ENCODE data around the gene MBOAT7. TPM values are rescaled to one million over a fixed set of nuclear protein-coding genes. Genes with fewer than 3 reads are reported as not detected.

The MBOAT7 gene
- total and polyA plus RNA-seq, 2 of the 4 experiments (the other 2 are of a cell fraction): 11.3 to 121 TPM

DNA sequence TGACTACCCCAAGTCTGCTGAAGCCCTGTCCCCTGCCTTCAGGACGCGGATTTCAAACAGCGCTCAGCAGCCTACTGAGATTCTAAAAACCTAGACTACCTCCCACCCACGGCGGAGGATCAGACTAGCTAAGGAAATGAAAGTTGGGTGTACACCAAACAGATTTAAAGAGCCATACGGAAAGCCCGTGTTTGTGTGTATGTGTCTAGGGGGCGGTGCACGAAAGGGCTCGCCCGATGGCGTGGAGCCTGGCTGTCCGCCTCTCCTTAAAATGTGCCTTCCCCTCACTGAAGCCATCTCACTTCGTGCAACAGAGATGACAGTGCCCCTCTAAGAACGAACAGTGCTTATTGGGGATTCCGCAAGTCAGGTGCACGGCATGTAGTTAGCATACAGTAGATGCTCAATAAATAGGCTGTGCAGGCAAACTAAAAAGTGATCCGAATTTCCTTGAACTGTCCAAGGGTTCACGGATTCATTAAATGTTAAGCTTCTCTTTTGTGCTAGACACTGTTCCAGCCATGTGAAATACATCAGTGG is 30.5 kb downstream of the MBOAT7 start:
- dilution Hi-C loops (cut with HindIII; ENCODE audit: low sequenced_read_pairs, unreplicated experiment) (no loop called here), intact Hi-C loops (cut with micrococcal nuclease) (loop anchor here (1.0 to 5.0 kb wide), 2 partner anchors 22 to 1123 kb away; partner anchors contain the start of genes BRSK1, CNOT3 and HSPBP1), in situ Hi-C loops (cut with MboI; ENCODE audit: low sequenced_read_pairs) (no loop called here)
- H4K91ac ChIP-seq (ENCODE audit: insufficient read depth, low read depth, low read length): peak overlapping the region; percentile 84
- no peaks in the 10 kb centered on the region for H3K9me3 ChIP-seq (ENCODE audit: control insufficient read depth, insufficient read depth, low read length)
- H2BK20ac ChIP-seq (ENCODE audit: low read depth, low read length): no peak overlapping the region
- peak overlapping the region; percentile 99 for H3K4me2 ChIP-seq (ENCODE audit: low read depth, low read length)
- H2AK5ac ChIP-seq (ENCODE audit: low read depth, low read length): peak overlapping the region; percentile 97
- peak overlapping the region; percentile 85 for H3K56ac ChIP-seq (ENCODE audit: extremely low read depth, insufficient read depth, low read length)
- no peak overlapping the region; the same call in 2 of the 3 replicates for H2BK15ac ChIP-seq (ENCODE audit: low read depth, low read length)
- peak overlapping the region; percentile 92 for H2AK9ac ChIP-seq (replicated peaks; ENCODE audit: low read depth, low read length, poor library complexity)
- peak overlapping the region; percentile 88 for H3K27ac ChIP-seq (ENCODE audit: insufficient read depth, low read length)
- CTCF ChIA-PET: no interaction called here
- peak overlapping the region; percentile 87 for H3K9ac ChIP-seq (ENCODE audit: low read depth, low read length)
- peak overlapping the region; percentile 92 for H2BK5ac ChIP-seq (ENCODE audit: low read depth, low read length, poor library complexity, severe bottlenecking)
- WGBS, 2 experiments (ENCODE audit: extremely low coverage in 2 of 2, insufficient read length in 1 of 2): 6% methylated on average over 3 of the region's 19 CpGs; no CpG with 5 or more reads in 1 of the 2 experiments
- TF ChIP-seq CEBPB (IDR thresholded peaks at IDR 0.05; ENCODE audit: low read depth, low read length) (no peak), CTCF (conservative IDR thresholded peaks at IDR 0.05; ENCODE audit: low read depth, low read length) (no peak), NFE2L2 (IDR thresholded peaks at IDR 0.05; ENCODE audit: low read depth, low read length) (no peak), MXI1 (IDR thresholded peaks at IDR 0.05; ENCODE audit: borderline replicate concordance, low read depth, low read length) (no peak), BHLHE40 (IDR thresholded peaks at IDR 0.05; ENCODE audit: low read depth, low read length) (no peak), USF2 (IDR thresholded peaks at IDR 0.05; ENCODE audit: low read depth, low read length) (no peak), RCOR1 (IDR thresholded peaks at IDR 0.05; ENCODE audit: insufficient replicate concordance, low read length) (no peak), RAD21 (IDR thresholded peaks at IDR 0.05; ENCODE audit: low read length) (no peak), POLR2A (IDR thresholded peaks at IDR 0.05; ENCODE audit: low read depth, low read length) (no peak), MAFK (IDR thresholded peaks at IDR 0.05; ENCODE audit: low read depth, low read length) (no peak), CHD1 (IDR thresholded peaks at IDR 0.05; ENCODE audit: low read depth, low read length) (no peak), MAZ (IDR thresholded peaks at IDR 0.05; ENCODE audit: borderline replicate concordance, low read depth, low read length) (no peak), RFX5 (IDR thresholded peaks at IDR 0.05; ENCODE audit: low read depth, low read length) (no peak), FOS (IDR thresholded peaks at IDR 0.05; ENCODE audit: low read depth, low read length) (no peak)
- TF ChIP-seq, protein P1, sequence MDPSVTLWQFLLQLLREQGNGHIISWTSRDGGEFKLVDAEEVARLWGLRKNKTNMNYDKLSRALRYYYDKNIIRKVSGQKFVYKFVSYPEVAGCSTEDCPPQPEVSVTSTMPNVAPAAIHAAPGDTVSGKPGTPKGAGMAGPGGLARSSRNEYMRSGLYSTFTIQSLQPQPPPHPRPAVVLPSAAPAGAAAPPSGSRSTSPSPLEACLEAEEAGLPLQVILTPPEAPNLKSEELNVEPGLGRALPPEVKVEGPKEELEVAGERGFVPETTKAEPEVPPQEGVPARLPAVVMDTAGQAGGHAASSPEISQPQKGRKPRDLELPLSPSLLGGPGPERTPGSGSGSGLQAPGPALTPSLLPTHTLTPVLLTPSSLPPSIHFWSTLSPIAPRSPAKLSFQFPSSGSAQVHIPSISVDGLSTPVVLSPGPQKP (IDR thresholded peaks at IDR 0.05; ENCODE audit: borderline replicate concordance, low read depth, low read length): no peak
- H4K8ac ChIP-seq (ENCODE audit: low read depth in 2 of 2, low read length in 2 of 2): peak overlapping the region; percentile 79 to 99
- DNase-seq (peak; percentile 12), ATAC-seq (ENCODE audit: low read depth) (no peak)
- H3K9me1 ChIP-seq (ENCODE audit: insufficient read depth, low read length): no peaks in the 10 kb centered on the region; the same call in none of the 2 replicates
- POLR2A ChIA-PET (ENCODE audit: unreplicated experiment): interaction anchor here (1.0 to 1.9 kb wide), 4 partner anchors 17 to 42 kb away, joined by 3 to 5 read pairs (median 4); partner anchors contain the start of genes CNOT3, MBOAT7 and RPS9
- peak overlapping the region; percentile 99 for H3K23ac ChIP-seq (ENCODE audit: low read depth, low read length)
- peaks cover 29% of the 10 kb centered on the region for H3K36me3 ChIP-seq (ENCODE audit: control insufficient read depth, insufficient read depth, low read length)
- no peaks in the 10 kb centered on the region for H3K27me3 ChIP-seq (ENCODE audit: control insufficient read depth, insufficient read depth, low read length)
- peaks cover 10 to 39% of the 10 kb centered on the region in 2 experiments; a peak in 3 of 4 replicates for H3K79me1 ChIP-seq (ENCODE audit: low read depth in 1 of 2, low read length in 2 of 2)
- BruUV-seq (replicated peaks): no TSS peak
- peak overlapping the region; percentile 60 for H3K4me3 ChIP-seq (ENCODE audit: insufficient read depth, low read depth, low read length)
- peak overlapping the region; percentile 98 for H3K14ac ChIP-seq (replicated peaks; ENCODE audit: low read depth, low read length)
- peak overlapping the region; percentile 81 for H4K5ac ChIP-seq (ENCODE audit: low read depth, low read length)
- peaks cover 1% of the 10 kb centered on the region; the same call in 1 of the 2 replicates for H4K20me1 ChIP-seq (ENCODE audit: insufficient read depth, low read length)
- H3K4ac ChIP-seq (ENCODE audit: low read depth, low read length): peak overlapping the region; percentile 98
- peak overlapping the region; percentile 99 for H2AFZ ChIP-seq (replicated peaks; ENCODE audit: low read length, poor library complexity)
- peak overlapping the region; percentile 62; the same call in 1 of the 2 replicates for H3K18ac ChIP-seq (ENCODE audit: low read depth, low read length)
- H3K4me1 ChIP-seq (ENCODE audit: control insufficient read depth, insufficient read depth, low read length): peaks cover 11% of the 10 kb centered on the region
- H2BK120ac ChIP-seq (ENCODE audit: low read depth, low read length): peak overlapping the region; percentile 69

Data from IMR-90 (cell line).